COLO829 (cell line): Measurements from ENCODE around the gene LSM8.
A peak's percentile ranks its signal among the peaks of the same experiment; 100 is the strongest.
"Not testable (repeated sequence)": the region's sequence is repeated elsewhere in the genome, so short reads cannot be mapped to it uniquely, and the experiment has no call there.

Experiments
- DNase-seq: peaks from one replicate; pipeline ENCODE4 v3.0.0; 2012; ENCODE audit warnings: low spot score

LSM8 gene

DNA sequence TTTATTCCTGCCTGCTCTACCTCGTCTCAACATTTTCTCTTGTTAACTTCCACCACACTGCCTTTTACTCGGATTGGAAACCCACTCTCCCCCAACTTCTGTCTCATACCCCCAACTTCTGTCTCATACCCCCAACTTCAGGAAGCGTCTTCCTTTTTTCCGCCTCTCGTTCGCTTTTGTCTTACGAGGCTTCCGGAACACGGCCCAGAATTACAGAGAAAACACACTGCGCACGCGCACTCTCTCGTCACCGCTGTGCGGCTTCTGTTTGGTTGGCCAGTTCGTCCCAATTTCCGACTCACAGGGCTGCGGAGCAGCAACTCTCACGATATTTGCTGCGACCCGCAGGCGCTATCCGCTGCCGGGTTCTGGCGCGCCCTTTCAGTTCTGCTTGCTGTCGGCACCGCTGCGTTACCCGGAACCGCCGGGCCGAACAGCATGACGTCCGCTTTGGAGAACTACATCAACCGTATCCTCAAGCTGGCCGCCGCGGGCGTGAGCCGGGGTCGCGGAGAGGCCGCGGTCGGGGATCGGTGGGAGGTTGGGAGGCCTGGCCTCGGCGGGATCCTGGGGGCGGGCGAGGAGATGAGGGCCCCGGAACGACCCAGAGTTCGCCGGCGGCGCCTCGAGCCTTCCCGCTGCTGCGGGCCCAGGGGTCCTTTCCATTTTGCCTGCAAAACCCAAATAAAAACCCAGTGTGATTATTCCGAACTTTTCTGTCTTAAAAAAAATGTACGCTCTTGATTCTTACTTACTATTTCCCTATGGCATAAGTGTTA is at the start of gene LSM8:
LSM8 (plus strand) TSS at position 379 of the 779 bp plus-strand sequence; CDS start at position 439, 60 bp downstream.
- DNase-seq = peak; percentile 99

DNA sequence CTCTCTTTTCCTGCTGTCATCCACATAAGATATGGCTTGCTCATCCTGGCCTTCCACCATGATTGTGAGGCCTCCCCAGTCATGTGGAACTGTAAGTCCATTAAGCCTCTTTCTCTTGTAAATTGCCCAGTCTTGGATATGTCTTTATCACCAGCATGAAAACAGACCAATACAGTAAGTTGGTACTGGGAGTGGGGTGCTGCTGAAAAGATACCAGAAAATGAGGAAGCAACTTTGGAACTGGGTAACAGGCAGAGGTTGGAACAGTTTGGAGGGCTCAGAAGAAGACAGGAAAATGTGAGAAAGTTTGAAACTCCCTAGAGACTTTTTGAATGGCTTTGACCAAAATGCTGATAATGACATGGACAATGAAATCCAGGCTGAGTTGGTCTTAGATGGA is 49.5 kb upstream of the LSM8 start:
- not testable (repeated sequence) for DNase-seq

- DNase-seq = no peak
These were observed 43.5 kb upstream of the LSM8 start for GRCh38 chr7:118140468-118140867.

DNA sequence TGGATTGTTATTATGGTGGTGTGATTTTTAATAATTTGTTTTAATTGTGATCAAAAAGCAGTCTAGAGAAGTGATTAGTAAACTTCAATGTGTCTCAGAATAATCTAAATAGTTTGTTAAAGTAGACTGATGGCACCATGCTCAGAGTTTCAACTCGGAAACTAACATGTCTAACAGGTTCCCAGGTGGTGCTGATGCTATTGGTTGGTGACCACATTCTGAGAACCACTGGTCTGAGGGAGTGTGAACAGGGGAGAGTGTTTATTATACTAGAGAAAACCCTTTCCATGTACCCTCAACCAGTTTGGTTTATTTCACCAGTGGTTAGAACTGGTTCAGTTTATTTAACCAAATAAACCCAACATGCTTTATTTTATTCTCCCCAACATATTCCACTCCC is 42.0 kb upstream of the LSM8 start:
- DNase-seq = no peak

GRCh38 chr7:118148930-118149329 is 35.0 kb upstream of the LSM8 start:
- DNase-seq = no peak

DNA sequence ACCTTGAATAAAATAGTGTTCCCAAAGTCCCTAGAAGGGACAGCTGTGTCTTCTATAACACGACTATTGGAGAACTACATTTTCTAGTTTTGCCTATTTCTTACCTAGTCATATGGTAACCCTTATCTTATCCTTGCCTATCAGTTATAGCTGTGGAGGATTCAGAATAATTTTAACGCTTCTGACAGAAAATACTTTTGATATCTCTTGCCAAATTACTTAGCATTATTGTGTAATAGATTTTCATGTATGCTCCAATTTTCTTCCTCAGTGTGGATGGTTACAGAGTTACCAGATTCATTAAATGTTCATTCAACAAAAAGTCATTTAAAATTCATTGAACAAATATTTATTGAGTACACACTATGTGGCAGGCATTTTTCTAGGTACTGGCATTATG is 34.6 kb upstream of the LSM8 start:
- DNase-seq = no peak

GRCh38 chr7:118151671-118152070 is 32.3 kb upstream of the LSM8 start:
- DNase-seq = no peak

GRCh38 chr7:118152149-118152548 is 31.8 kb upstream of the LSM8 start:
- peak; percentile 36 for DNase-seq

DNA sequence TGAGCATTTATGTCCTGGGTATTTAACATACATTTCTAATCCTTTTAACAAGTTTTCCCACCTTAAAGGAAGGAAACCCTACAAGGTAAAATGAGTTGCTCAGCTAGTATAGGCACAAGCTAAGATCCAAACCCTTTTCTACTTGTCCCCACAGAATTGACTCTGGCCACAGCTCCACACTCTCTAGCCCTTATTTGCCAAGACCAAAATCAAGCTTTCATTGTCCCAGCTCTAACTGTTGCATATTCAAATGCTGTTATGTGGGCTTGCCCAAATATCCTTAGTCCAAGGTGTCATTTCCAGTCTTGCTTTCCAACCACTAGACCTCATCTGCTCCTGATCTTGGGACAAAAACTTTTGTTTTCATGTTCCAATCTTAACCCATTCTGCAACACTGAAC is 31.3 kb upstream of the LSM8 start:
- DNase-seq = no peak

- peak; percentile 81 for DNase-seq
These were observed 30.3 kb upstream of the LSM8 start for GRCh38 chr7:118153551-118154177.

GRCh38 chr7:118158766-118159165 is 25.2 kb upstream of the LSM8 start:
- DNase-seq = no peak

DNA sequence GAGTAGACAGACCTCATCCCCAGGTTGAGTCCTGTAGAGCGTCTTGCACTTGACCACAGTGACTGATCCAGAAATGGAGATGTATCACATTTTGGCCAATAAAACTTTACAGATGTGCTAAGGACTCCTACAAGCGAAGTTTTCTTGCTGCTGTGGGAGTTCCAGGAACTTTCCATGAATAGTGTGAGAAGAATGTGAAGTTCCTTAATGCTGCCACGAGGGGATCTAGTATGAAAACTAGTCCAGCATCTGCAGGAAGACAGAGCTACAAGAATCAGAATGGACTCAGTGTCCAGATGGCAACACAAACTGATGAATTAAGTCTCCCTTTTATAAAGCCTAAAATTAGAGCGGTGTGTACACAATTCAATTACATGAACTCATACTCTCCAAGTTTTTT is 14.8 kb upstream of the LSM8 start:
- DNase-seq = no peak

GRCh38 chr7:118175740-118176139 is 8.2 kb upstream of the LSM8 start:
- no peak for DNase-seq

DNA sequence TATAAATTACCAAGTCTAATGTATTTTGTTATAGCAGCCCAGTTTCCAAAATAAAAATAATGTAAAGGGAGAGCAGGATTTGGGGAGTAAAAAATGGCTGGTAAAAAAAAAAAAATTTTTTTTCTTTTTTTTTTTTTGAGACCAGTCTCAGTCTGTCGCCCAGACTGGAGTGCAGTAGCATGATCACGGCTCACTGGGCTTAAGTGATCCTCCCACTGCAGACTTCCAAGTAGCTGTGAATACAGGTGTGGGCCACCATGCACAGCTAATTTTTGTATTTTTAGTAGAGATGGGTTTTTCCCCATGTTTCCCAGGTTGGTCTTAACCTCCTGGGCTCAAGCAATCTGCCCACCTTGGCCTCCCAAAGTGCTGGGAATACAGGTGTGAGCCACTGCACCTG is 4.8 kb upstream of the LSM8 start:
- DNase-seq = no peak

DNA sequence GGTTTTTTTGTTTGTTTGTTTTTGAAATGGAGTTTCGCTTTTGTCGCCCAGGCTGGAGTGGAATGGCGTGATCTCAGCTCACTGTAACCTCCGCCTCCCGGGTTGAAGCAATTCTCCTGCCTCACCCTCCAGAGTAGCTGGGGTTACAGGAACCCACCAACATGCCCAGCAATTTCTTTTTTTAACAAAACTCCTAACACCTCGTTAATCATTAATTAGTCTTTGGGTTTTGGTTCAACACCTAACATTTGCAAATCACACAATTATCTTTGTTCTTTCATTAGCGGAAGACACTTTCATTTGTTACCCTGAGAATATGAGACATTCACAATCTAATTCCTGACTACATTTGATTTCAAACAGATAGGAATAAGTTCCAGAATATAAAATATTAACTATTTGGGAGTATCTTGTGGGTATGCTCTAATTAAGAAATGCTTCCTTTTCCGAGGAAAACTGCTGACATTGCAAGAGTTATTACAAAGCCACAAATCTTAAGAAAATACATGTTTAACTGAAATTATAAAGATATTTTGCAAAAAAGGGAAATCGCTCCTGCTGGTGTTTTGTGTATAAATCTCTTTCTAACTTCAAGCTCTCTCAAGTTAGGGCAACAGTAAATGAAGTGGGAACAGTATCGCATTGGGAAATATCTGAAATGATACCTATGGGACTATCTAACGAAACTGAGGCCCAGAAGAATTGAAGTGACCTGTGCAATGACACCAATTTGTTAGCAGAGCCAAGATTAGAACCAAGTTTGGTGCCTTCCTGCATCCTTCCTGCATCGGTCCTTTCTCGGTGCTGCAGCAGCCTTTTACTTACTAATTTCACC is 1.2 kb upstream of the LSM8 start:
- DNase-seq = no peak

DNA sequence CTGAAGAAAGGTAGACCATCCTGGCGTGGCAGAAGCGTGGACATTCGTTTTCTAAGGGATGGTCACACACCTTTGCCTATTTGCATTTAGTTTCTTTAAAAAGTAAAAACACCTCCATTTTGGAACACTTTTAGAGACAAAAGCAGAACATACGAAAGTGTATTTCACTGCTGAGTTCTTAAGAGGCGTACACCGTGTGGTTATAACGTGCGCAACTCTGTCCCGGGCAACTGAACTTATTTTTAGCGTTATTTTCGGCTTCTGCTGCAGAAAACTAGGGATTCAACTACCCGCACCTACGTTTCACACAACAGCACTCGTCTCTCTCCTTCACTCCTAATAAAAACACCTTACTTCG is 557 bp upstream of the LSM8 start:
- DNase-seq = no peak

DNA sequence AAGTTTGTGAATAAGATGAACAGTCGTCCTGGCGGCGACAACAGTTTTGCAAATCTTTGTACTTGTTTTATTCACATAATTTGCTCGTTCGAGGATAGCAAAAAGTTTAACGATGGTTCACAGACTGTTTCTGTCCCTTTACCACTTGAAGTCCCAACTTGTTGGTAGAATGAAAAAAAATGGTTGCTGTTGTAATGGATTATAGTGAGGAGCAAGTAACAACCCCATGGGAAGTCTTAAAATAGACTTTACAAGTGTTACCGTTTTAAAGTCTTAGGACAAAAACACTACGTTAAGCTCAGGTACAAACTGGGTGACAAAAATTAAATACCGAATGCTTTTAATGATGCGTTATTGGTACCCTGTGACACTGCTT is 589 bp downstream of the LSM8 start:
- DNase-seq = no peak

GRCh38 chr7:118185163-118185860 is 1.3 kb downstream of the LSM8 start:
- no peak for DNase-seq

GRCh38 chr7:118186501-118186900 is 2.5 kb downstream of the LSM8 start:
- no peak for DNase-seq

DNA sequence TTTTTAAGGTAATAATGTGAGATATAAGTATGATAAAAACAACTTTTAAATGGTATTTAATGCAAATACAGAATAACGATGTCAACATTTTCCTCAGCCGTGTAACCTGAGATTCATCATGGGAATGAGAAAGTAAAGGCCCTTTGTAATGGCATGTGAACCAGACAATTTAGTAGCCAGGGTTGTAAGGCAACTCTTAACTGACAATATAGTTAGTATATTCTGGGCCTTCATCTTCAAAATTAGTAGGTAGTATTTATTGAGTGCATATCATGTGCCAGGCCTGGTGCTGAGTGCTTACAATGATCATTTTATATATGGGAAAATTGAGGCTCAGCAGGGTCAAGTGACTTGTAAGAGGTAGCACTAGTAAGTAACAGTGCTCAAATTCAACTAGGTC is 10.6 kb downstream of the LSM8 start:
- no peak for DNase-seq

GRCh38 chr7:118195837-118196474 is 12.0 kb downstream of the LSM8 start:
- DNase-seq = peak; percentile 63

GRCh38 chr7:118202061-118202460 is 18.1 kb downstream of the LSM8 start:
- DNase-seq = no peak
